Subcutaneous adipose tissue (tissue), 4 donors: Measurements from ENCODE around the gene CCT7. TPM values are rescaled to one million over a fixed set of nuclear protein-coding genes. Genes with fewer than 3 reads are reported as not detected.

Source experiments
- CTCF ChIP-seq: fragments of 450-650 bp; IDR thresholded peaks from one replicate; pipeline ENCODE4 v1.5.1; 2016; ENCODE audit warnings: low read depth, mild to moderate bottlenecking, control low read depth, antibody characterized with exemption, moderate library complexity
- total RNA-seq, 4 donors: library from RNA; depleted of rRNA; stranded (reverse); fragments of >200 nt; gene quantifications; one replicate each; pipeline ENCODE4 v1.1.0, GENCODE V29; 2016

The CCT7 gene
- total RNA-seq, 4 donors from 2014 or later, result 131 to 219 (median 154) TPM

GRCh38 chr2:73267008-73267407, 32.9 kb downstream of the CCT7 start:
- no peak for TF ChIP-seq CTCF

- no peak for TF ChIP-seq CTCF
These were observed 34.3 kb downstream of the CCT7 start for GRCh38 chr2:73268366-73268829.

GRCh38 chr2:73268830-73269685, 35.0 kb downstream of the CCT7 start:
- TF ChIP-seq CTCF, result no peak

- TF ChIP-seq CTCF, result no peak
These were observed 35.8 kb downstream of the CCT7 start for GRCh38 chr2:73269686-73270465.

GRCh38 chr2:73272270-73272669, 38.2 kb downstream of the CCT7 start:
- TF ChIP-seq CTCF, result no peak

GRCh38 chr2:73279852-73280251, 45.7 kb downstream of the CCT7 start:
- no peak for TF ChIP-seq CTCF

- TF ChIP-seq CTCF, result no peak
These were observed 47.1 kb downstream of the CCT7 start for GRCh38 chr2:73281244-73281643.
